ENCODE results near the gene TUT1.
A peak's percentile ranks its signal among the peaks of the same experiment; 100 is the strongest.

DNA sequence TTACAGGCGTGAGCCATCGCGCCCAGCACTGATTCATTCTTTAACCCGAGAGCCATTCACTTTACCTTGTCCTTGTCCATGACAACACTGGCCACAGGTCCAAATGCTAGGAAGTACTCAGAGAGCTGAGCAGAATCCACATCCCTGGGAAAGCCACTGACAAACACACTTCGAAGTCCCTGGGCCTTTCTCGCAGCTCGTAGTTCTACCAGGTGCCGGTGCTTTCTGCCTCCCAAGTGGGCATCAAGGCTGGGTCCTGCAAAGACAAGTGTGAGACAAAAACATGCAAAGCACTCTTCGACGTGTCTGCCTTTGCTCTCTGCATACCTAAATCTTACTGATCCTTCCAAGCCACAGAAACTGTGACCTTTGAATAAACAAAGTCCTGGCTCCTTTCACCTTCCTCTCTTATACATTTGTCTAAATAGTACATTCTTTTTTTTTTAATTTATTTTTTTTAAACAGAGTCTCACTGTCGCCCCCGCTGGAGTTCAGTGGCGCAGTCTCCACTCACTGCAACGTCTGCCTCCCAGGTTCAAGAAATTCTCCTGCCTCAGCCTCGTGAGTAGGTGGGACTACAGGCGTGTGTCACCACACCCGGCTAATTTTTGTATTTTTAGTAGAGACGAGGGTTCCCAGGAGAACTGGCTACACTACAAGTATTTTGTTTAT, 2.2 kb downstream of the TUT1 start:
- TF ChIP-seq, protein P1, sequence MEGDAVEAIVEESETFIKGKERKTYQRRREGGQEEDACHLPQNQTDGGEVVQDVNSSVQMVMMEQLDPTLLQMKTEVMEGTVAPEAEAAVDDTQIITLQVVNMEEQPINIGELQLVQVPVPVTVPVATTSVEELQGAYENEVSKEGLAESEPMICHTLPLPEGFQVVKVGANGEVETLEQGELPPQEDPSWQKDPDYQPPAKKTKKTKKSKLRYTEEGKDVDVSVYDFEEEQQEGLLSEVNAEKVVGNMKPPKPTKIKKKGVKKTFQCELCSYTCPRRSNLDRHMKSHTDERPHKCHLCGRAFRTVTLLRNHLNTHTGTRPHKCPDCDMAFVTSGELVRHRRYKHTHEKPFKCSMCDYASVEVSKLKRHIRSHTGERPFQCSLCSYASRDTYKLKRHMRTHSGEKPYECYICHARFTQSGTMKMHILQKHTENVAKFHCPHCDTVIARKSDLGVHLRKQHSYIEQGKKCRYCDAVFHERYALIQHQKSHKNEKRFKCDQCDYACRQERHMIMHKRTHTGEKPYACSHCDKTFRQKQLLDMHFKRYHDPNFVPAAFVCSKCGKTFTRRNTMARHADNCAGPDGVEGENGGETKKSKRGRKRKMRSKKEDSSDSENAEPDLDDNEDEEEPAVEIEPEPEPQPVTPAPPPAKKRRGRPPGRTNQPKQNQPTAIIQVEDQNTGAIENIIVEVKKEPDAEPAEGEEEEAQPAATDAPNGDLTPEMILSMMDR (conservative IDR thresholded peaks at IDR 0.05; ENCODE audit: low read depth in 2 of 2) = peak; percentile 37 to 51; a peak in 3 of 4 replicates
- no peak for TF ChIP-seq POLR2AphosphoS5 (IDR thresholded peaks at IDR 0.05; ENCODE audit: low read depth)
- TF ChIP-seq, protein P2, sequence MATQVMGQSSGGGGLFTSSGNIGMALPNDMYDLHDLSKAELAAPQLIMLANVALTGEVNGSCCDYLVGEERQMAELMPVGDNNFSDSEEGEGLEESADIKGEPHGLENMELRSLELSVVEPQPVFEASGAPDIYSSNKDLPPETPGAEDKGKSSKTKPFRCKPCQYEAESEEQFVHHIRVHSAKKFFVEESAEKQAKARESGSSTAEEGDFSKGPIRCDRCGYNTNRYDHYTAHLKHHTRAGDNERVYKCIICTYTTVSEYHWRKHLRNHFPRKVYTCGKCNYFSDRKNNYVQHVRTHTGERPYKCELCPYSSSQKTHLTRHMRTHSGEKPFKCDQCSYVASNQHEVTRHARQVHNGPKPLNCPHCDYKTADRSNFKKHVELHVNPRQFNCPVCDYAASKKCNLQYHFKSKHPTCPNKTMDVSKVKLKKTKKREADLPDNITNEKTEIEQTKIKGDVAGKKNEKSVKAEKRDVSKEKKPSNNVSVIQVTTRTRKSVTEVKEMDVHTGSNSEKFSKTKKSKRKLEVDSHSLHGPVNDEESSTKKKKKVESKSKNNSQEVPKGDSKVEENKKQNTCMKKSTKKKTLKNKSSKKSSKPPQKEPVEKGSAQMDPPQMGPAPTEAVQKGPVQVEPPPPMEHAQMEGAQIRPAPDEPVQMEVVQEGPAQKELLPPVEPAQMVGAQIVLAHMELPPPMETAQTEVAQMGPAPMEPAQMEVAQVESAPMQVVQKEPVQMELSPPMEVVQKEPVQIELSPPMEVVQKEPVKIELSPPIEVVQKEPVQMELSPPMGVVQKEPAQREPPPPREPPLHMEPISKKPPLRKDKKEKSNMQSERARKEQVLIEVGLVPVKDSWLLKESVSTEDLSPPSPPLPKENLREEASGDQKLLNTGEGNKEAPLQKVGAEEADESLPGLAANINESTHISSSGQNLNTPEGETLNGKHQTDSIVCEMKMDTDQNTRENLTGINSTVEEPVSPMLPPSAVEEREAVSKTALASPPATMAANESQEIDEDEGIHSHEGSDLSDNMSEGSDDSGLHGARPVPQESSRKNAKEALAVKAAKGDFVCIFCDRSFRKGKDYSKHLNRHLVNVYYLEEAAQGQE (IDR thresholded peaks at IDR 0.05; ENCODE audit: unreplicated experiment) = no peak
- TF ChIP-seq, protein P3, sequence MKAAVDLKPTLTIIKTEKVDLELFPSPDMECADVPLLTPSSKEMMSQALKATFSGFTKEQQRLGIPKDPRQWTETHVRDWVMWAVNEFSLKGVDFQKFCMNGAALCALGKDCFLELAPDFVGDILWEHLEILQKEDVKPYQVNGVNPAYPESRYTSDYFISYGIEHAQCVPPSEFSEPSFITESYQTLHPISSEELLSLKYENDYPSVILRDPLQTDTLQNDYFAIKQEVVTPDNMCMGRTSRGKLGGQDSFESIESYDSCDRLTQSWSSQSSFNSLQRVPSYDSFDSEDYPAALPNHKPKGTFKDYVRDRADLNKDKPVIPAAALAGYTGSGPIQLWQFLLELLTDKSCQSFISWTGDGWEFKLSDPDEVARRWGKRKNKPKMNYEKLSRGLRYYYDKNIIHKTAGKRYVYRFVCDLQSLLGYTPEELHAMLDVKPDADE (IDR thresholded peaks at IDR 0.05) = no peak
- no peak for TF ChIP-seq EZH2 (IDR thresholded peaks at IDR 0.05; ENCODE audit: low read depth, unreplicated experiment)
- TF ChIP-seq CREB1 (CRISPR knock-in tag; IDR thresholded peaks at IDR 0.05; ENCODE audit: low read depth) = no peak
- no peak for TF ChIP-seq EZH2phosphoT487 (IDR thresholded peaks at IDR 0.05; ENCODE audit: unreplicated experiment)
- TF ChIP-seq ZNF114 (CRISPR knock-in tag; IDR thresholded peaks at IDR 0.05) = no peak

Data from GM23338 (cell line).